H1 (cell line): Measurements from ENCODE around the gene COL27A1. TPM values are rescaled to one million over a fixed set of nuclear protein-coding genes. Genes with fewer than 3 reads are reported as not detected.

Experiments used
- CTCF ChIA-PET: fragments of 300-600 bp; sonication (Branson Sonifier 250); formaldehyde crosslinking; loops from one replicate; lab custom pipeline; 2021; ENCODE audit not compliant: partially characterized antibody; lab: Charles Lee
- POLR2A ChIA-PET: fragments of 300-600 bp; sonication (Branson Sonifier 250); formaldehyde crosslinking; loops from one replicate; lab custom pipeline; 2021; ENCODE audit warnings: inconsistent platforms; ENCODE audit not compliant: partially characterized antibody; lab: Charles Lee
- DNase-seq, 2 experiments: peaks; one replicate each; pipeline versions ENCODE4 v3.0.0 to v3.0.0-alpha.2; 2010 to 2022; ENCODE audit warnings: low spot score in 2 of 2, low read depth in 1 of 2, mixed read lengths in 1 of 2
- FAIRE-seq: peaks from 2 replicates; lab custom pipeline; 2011; peaks lifted over from hg19 to GRCh38; lab: Jason Lieb, UNC
- H2AFZ ChIP-seq: 2 replicates; pipeline ENCODE4 v1.8.1; 2012; ENCODE audit warnings: low read length, inconsistent platforms
- H2AK5ac ChIP-seq: 2 replicates; pipeline ENCODE4 v1.6.1; 2013; ENCODE audit warnings: low read depth, low read length
- H2BK120ac ChIP-seq: replicated peaks from 2 replicates; pipeline ENCODE3; 2013; ENCODE audit warnings: low read depth, low read length, inconsistent platforms
- H2BK12ac ChIP-seq: 2 replicates; pipeline ENCODE4 v1.6.1; 2013; ENCODE audit warnings: low read depth, low read length
- H2BK15ac ChIP-seq: 2 replicates; pipeline ENCODE4 v1.6.1; 2013; ENCODE audit warnings: low read length
- H2BK20ac ChIP-seq: 2 replicates; pipeline ENCODE4 v1.6.1; 2013; ENCODE audit warnings: low read length
- H2BK5ac ChIP-seq: 2 replicates; pipeline ENCODE4 v1.6.1; 2013; ENCODE audit warnings: low read depth, low read length
- H3K14ac ChIP-seq: 2 replicates; pipeline ENCODE4 v1.6.1; 2013; ENCODE audit warnings: inconsistent platforms; ENCODE audit not compliant: insufficient read length
- H3K18ac ChIP-seq: 2 replicates; pipeline ENCODE4 v1.6.1; 2013; ENCODE audit warnings: low read length; ENCODE audit errors: extremely low read depth
- H3K23ac ChIP-seq: 2 replicates; pipeline ENCODE4 v1.6.1; 2013; ENCODE audit warnings: inconsistent platforms; ENCODE audit not compliant: insufficient read length
- H3K23me2 ChIP-seq: 2 replicates; pipeline ENCODE4 v1.6.1; 2013; ENCODE audit warnings: low read depth, low read length
- H3K27ac ChIP-seq: 2 replicates; pipeline ENCODE4 v1.6.1; 2011; ENCODE audit warnings: low read depth, low read length, inconsistent platforms
- H3K27me3 ChIP-seq, 4 experiments: replicated peaks in 1 of 4; 1 replicate in 1 of 4; 2 replicates in 3 of 4; pipeline versions ENCODE4 v1.6.1 to v1.8.1; 2011 to 2013; ENCODE audit warnings: low read length in 3 of 4, mild to moderate bottlenecking in 3 of 4, inconsistent platforms in 2 of 4, mixed read lengths in 2 of 4, moderate library complexity in 1 of 4; ENCODE audit not compliant: control insufficient read depth in 3 of 4, insufficient read depth in 3 of 4; ENCODE audit errors: extremely low read depth in 1 of 4
- H3K36me3 ChIP-seq, 4 experiments: 2 replicates each; pipeline versions ENCODE4 v1.6.1 to v1.8.1; 2011 to 2013; ENCODE audit warnings: mild to moderate bottlenecking in 4 of 4, low read length in 3 of 4, moderate library complexity in 2 of 4, control low read depth in 1 of 4, inconsistent platforms in 1 of 4; ENCODE audit not compliant: insufficient read depth in 4 of 4, control insufficient read depth in 2 of 4
- H3K4ac ChIP-seq: replicated peaks from 2 replicates; pipeline ENCODE3; 2013; ENCODE audit warnings: low read length, low read depth, mixed read lengths, inconsistent platforms; ENCODE audit not compliant: insufficient read length
- H3K4me1 ChIP-seq, 4 experiments: replicated peaks in 1 of 4; 1 replicate in 1 of 4; 2 replicates in 3 of 4; pipeline versions ENCODE4 v1.6.1 to v1.8.1; 2011 to 2013; ENCODE audit warnings: low read length in 3 of 4, inconsistent platforms in 2 of 4, mixed read lengths in 1 of 4; ENCODE audit not compliant: insufficient read depth in 4 of 4, control insufficient read depth in 3 of 4
- H3K4me2 ChIP-seq, 2 experiments: 2 replicates each; pipeline versions ENCODE4 v1.6.1 to v1.8.1; 2011 to 2013; ENCODE audit warnings: low read depth in 2 of 2, low read length in 2 of 2, control low read depth in 1 of 2, inconsistent platforms in 1 of 2, mild to moderate bottlenecking in 1 of 2; ENCODE audit not compliant: insufficient read depth in 1 of 2
- H3K4me3 ChIP-seq, 4 experiments: fragments of 200-600, 300-600 bp in 1 of 4; sonication (generic), shearing (Covaris generic), sonication (Bioruptor Twin) in 1 of 4; 2 replicates each; pipeline versions ENCODE4 v1.5.1 to v1.8.1; 2011 to 2016; ENCODE audit warnings: low read length in 4 of 4, low read depth in 3 of 4, control low read depth in 2 of 4, inconsistent platforms in 2 of 4, mild to moderate bottlenecking in 2 of 4, mixed read lengths in 1 of 4, moderate library complexity in 1 of 4; ENCODE audit not compliant: insufficient read depth in 2 of 4; ENCODE audit errors: extremely low read depth in 1 of 4
- H3K56ac ChIP-seq: replicated peaks from 2 replicates; pipeline ENCODE3; 2013; ENCODE audit warnings: low read depth, mild to moderate bottlenecking, mixed read lengths, low read length, inconsistent platforms; ENCODE audit not compliant: insufficient read length
- H3K79me1 ChIP-seq: 2 replicates; pipeline ENCODE4 v1.6.1; 2013; ENCODE audit warnings: low read depth, low read length, control low read depth
- H3K79me2 ChIP-seq, 2 experiments: 2 replicates each; pipeline versions ENCODE4 v1.6.1 to v1.8.1; 2012 to 2013; ENCODE audit warnings: low read length in 2 of 2, mild to moderate bottlenecking in 2 of 2, inconsistent platforms in 1 of 2; ENCODE audit not compliant: insufficient read depth in 2 of 2, control insufficient read depth in 1 of 2
- H3K9ac ChIP-seq, 4 experiments: replicated peaks in 1 of 4; 1 replicate in 1 of 4; 2 replicates in 3 of 4; pipeline versions ENCODE4 v1.6.1 to v1.8.1; 2011 to 2013; ENCODE audit warnings: low read depth in 3 of 4, low read length in 3 of 4, control low read depth in 2 of 4, mild to moderate bottlenecking in 2 of 4, moderate library complexity in 2 of 4, inconsistent platforms in 1 of 4; ENCODE audit errors: extremely low read depth in 1 of 4
- H3K9me3 ChIP-seq, 2 experiments: 2 replicates each; pipeline versions ENCODE4 v1.6.1 to v1.8.1; 2012 to 2013; ENCODE audit warnings: mild to moderate bottlenecking in 2 of 2, moderate library complexity in 2 of 2, control low read depth in 1 of 2, inconsistent platforms in 1 of 2, low read depth in 1 of 2, low read length in 1 of 2, mixed read lengths in 1 of 2; ENCODE audit not compliant: insufficient read depth in 2 of 2
- H4K20me1 ChIP-seq, 2 experiments: replicated peaks in 1 of 2; 2 replicates each; pipeline versions ENCODE3 to v1.8.1; 2011 to 2013; ENCODE audit warnings: inconsistent platforms in 2 of 2, low read length in 2 of 2, mild to moderate bottlenecking in 1 of 2; ENCODE audit not compliant: insufficient read depth in 2 of 2, control insufficient read depth in 1 of 2
- H4K5ac ChIP-seq: 2 replicates; pipeline ENCODE4 v1.6.1; 2013; ENCODE audit warnings: low read length, low read depth, mixed read lengths, inconsistent platforms; ENCODE audit not compliant: insufficient read length
- H4K8ac ChIP-seq: 2 replicates; pipeline ENCODE4 v1.8.0; 2013; ENCODE audit warnings: mild to moderate bottlenecking, moderate library complexity, low read length, inconsistent platforms; ENCODE audit not compliant: insufficient read depth; ENCODE audit errors: extremely low read depth
- H4K91ac ChIP-seq: replicated peaks from 2 replicates; pipeline ENCODE3; 2013; ENCODE audit warnings: low read length, mixed read lengths, inconsistent platforms; ENCODE audit not compliant: insufficient read length
- ATF3 ChIP-seq: IDR thresholded peaks from 2 replicates; pipeline ENCODE4 v1.6.1; 2011; ENCODE audit warnings: low read depth, mild to moderate bottlenecking, low read length; ENCODE audit not compliant: insufficient read depth
- EP300 ChIP-seq, 2 experiments: IDR thresholded peaks; 1 replicate in 1 of 2; 2 replicates in 1 of 2; pipeline ENCODE4 v1.6.1; 2011 to 2012; ENCODE audit warnings: low read depth in 2 of 2, low read length in 2 of 2, mild to moderate bottlenecking in 2 of 2, borderline replicate concordance in 1 of 2, inconsistent platforms in 1 of 2, moderate library complexity in 1 of 2
- GABPA ChIP-seq: IDR thresholded peaks from 2 replicates; pipeline ENCODE4 v1.6.1; 2011; ENCODE audit warnings: mild to moderate bottlenecking, low read length, moderate library complexity, borderline replicate concordance; ENCODE audit not compliant: insufficient read depth
- JUND ChIP-seq: IDR thresholded peaks from 2 replicates; pipeline ENCODE4 v1.6.1; 2011; ENCODE audit warnings: mild to moderate bottlenecking, improper control_type of control experiment, low read length
- POLR2A ChIP-seq, 2 experiments: IDR thresholded peaks; 1 replicate in 1 of 2; 2 replicates in 1 of 2; pipeline ENCODE4 v1.6.1; 2011; ENCODE audit warnings: low read depth in 2 of 2, low read length in 2 of 2, mild to moderate bottlenecking in 2 of 2; ENCODE audit errors: control extremely low read depth in 1 of 2
- POLR2AphosphoS5 ChIP-seq: IDR thresholded peaks from 2 replicates; pipeline ENCODE4 v1.6.1; 2011; ENCODE audit warnings: low read depth, low read length
- RNF2 ChIP-seq: fragments of 200-900, 300-1000 bp; sonication (generic); IDR thresholded peaks from 2 replicates; pipeline ENCODE4 v1.7.1; 2016; ENCODE audit warnings: borderline replicate concordance, low read depth, mild to moderate bottlenecking, antibody characterized with exemption, low read length; ENCODE audit not compliant: poor library complexity, severe bottlenecking; ENCODE audit errors: missing control alignments
- SIN3A ChIP-seq, 2 experiments: IDR thresholded peaks in 1 of 2; conservative IDR thresholded peaks in 1 of 2; 2 replicates each; pipeline ENCODE4 v1.6.1; 2011 to 2012; ENCODE audit warnings: low read length in 2 of 2, improper control_type of control experiment in 1 of 2, low read depth in 1 of 2, mild to moderate bottlenecking in 1 of 2
- TAF1 ChIP-seq: IDR thresholded peaks from 2 replicates; pipeline ENCODE4 v1.6.1; 2011; ENCODE audit warnings: mild to moderate bottlenecking, low read depth, low read length
- TAF7 ChIP-seq: optimal IDR thresholded peaks from 2 replicates; pipeline ENCODE3; 2011; ENCODE audit warnings: low read depth, mild to moderate bottlenecking, inconsistent platforms, low read length, moderate library complexity, borderline replicate concordance
- TBP ChIP-seq: IDR thresholded peaks from 2 replicates; pipeline ENCODE4 v1.6.1; 2011; ENCODE audit warnings: low read depth, low read length, improper control_type of control experiment
- WGBS, 2 experiments: shearing (Covaris generic) in 1 of 2; methylation state at CpG; one replicate each; pipeline versions ENCODE4 v1.1.6 to v1.1.7; 2013 to 2015; ENCODE audit warnings: low lambda C conversion rate in 2 of 2, mixed read lengths in 2 of 2, inconsistent platforms in 1 of 2, low coverage in 1 of 2, missing lambda C conversion rate in 1 of 2; ENCODE audit not compliant: insufficient replicate concordance in 2 of 2, insufficient coverage in 1 of 2, insufficient read length in 1 of 2; ENCODE audit errors: extremely low coverage in 1 of 2, missing lambda C conversion rate in 1 of 2; 5-methylcytosine and 5-hydroxymethylcytosine counted together
- polyA plus RNA-seq, 7 experiments: library from polyadenylated mRNA; depleted of rRNA in 3 of 7; stranded (reverse) in 5 of 7; unstranded in 2 of 7; fragments of >200 nt in 5 of 7; fragments of 200-250 nt in 2 of 7; gene quantifications; 1 replicate in 5 of 7; 2 replicates in 1 of 7; 4 replicates in 1 of 7; pipeline versions ENCODE4 v1.2.1 to v1.2.3, GENCODE V29; 2011 to 2013; ENCODE audit warnings: missing spikeins in 2 of 7, mixed read lengths in 2 of 7
- total RNA-seq: library from RNA; stranded (reverse); fragmentation: NEBNext Ultra II Directional; extraction: Animal tissue kit (Norgen Biotek cat#: 25700); gene quantifications from 2 replicates; pipeline ENCODE4 v1.2.1, GENCODE V29; 2021

Gene COL27A1
- total and polyA plus RNA-seq, 2 of the 8 experiments (the other 6 are each of a cell fraction or from before 2014, with no cell fraction given): 15.1 to 22.8 TPM

DNA sequence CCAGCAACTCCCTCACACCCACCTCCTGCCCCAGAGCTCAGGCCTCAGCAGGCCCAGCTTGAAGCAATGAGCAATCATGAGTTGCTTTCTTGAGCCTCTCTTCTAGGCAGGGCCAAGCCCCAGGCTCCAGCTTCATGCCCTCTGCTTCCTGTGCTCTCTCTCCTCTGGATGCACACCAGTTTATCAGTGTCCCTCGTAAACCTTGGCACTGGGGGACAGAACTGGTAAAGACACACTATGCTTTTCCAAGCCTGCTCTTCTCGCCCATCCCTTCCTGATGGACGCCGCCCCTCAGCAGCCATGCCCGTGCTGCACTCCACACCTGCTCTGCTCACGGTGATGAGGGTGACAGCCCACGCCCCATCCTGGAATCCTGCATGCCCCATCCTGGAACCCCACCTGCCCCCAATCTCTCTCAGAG lies 118.1 kb downstream of the COL27A1 start:
- H3K14ac ChIP-seq: no peak overlapping the region
- ChIA-PET POLR2A (no interaction called here), CTCF (interaction anchor here (0.7 to 17.3 kb wide), 10 partner anchors 11 to 191 kb away, joined by 3 to 206 read pairs (median 8); no protein-coding TSS in a partner anchor)
- no peak overlapping the region for H2BK120ac ChIP-seq
- peaks cover 0 to 8% of the 10 kb centered on the region in 2 experiments for H4K20me1 ChIP-seq
- H3K23ac ChIP-seq: no peak overlapping the region
- H3K4me2 ChIP-seq: no peak overlapping the region
- no peak overlapping the region for H4K91ac ChIP-seq
- no peak overlapping the region for H2BK12ac ChIP-seq
- no peak overlapping the region for H2BK5ac ChIP-seq
- no peaks in the 10 kb centered on the region for H3K79me1 ChIP-seq
- no peaks in the 10 kb centered on the region for H3K4me1 ChIP-seq
- no peak overlapping the region for H3K9ac ChIP-seq
- no peak overlapping the region for H3K4me3 ChIP-seq
- no peak overlapping the region for H3K4ac ChIP-seq
- H3K27me3 ChIP-seq: no peaks in the 10 kb centered on the region
- peaks cover 4% of the 10 kb centered on the region; the same call in 1 of the 2 replicates for H3K23me2 ChIP-seq
- H3K18ac ChIP-seq: no peak overlapping the region
- WGBS, 2 experiments: 96% methylated on average over 7 of the region's 7 CpGs; no CpG with 5 or more reads in 1 of the 2 experiments
- DNase-seq (no peak), FAIRE-seq (no peak)
- H2AFZ ChIP-seq: no peak overlapping the region
- no peak overlapping the region for H3K56ac ChIP-seq
- H3K36me3 ChIP-seq: no peaks in the 10 kb centered on the region; a peak in 1 of 8 replicates
- H4K8ac ChIP-seq: no peak overlapping the region
- no peaks in the 10 kb centered on the region for H3K9me3 ChIP-seq
- no peak overlapping the region for H2BK15ac ChIP-seq
- no peak overlapping the region for H2BK20ac ChIP-seq
- no peak overlapping the region for H4K5ac ChIP-seq
- no peak overlapping the region for H2AK5ac ChIP-seq
- H3K27ac ChIP-seq: no peak overlapping the region
- no peaks in the 10 kb centered on the region for H3K79me2 ChIP-seq
- TF ChIP-seq TAF7 (no peak), ATF3 (no peak), POLR2AphosphoS5 (no peak), GABPA (no peak), RNF2 (no peak), SIN3A (conservative IDR thresholded peaks at IDR 0.05 in 1 of 2, IDR thresholded peaks at IDR 0.05 in 1 of 2; ENCODE audit: low read depth in 1 of 2, low read length in 2 of 2) (no peak), POLR2A (IDR thresholded peaks at IDR 0.05; ENCODE audit: control extremely low read depth in 1 of 2, low read depth in 2 of 2, low read length in 2 of 2) (no peak), TAF1 (no peak), JUND (no peak), EP300 (IDR thresholded peaks at IDR 0.05; ENCODE audit: borderline replicate concordance in 1 of 2, low read depth in 2 of 2, low read length in 2 of 2) (no peak), TBP (no peak)
